OCI-LY3 (cell line): ENCODE results near the gene PTPRN2.

ENCODE experiments used
- EZH2phosphoT487 ChIP-seq: fragments of 200-600 bp; shearing (Covaris generic); IDR thresholded peaks from 2 replicates; pipeline ENCODE4 v1.6.1; 2018; ENCODE audit warnings: antibody characterized with exemption, mixed run types, low read depth
- TF ChIP-seq, protein P1 (sequence below): fragments of 200-600, 300-600 bp; sonication (generic); IDR thresholded peaks from 2 replicates; pipeline ENCODE4 v1.5.1; 2014; ENCODE audit warnings: antibody characterized with exemption, low read length, low read depth

DNA sequence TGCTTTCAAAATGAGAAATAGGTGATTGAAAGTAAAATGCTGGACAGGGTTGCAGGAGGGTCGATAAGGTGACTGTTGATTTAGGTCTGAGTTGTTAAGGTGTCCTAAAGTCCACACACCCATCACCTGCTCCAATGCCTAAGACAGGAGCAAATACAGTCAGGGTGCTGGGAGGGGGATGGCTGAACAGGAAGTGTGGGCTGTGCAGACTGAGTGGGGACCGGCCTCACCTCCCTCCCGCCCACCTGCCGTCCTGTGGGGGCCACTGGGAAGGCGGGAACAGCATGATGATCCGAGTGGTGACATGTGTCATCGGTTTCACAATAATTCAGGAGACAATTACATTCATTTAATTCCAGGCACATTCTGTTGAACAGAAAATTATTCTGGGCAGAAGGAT, 990.1 kb downstream of the PTPRN2 start:
- TF ChIP-seq, protein P1, sequence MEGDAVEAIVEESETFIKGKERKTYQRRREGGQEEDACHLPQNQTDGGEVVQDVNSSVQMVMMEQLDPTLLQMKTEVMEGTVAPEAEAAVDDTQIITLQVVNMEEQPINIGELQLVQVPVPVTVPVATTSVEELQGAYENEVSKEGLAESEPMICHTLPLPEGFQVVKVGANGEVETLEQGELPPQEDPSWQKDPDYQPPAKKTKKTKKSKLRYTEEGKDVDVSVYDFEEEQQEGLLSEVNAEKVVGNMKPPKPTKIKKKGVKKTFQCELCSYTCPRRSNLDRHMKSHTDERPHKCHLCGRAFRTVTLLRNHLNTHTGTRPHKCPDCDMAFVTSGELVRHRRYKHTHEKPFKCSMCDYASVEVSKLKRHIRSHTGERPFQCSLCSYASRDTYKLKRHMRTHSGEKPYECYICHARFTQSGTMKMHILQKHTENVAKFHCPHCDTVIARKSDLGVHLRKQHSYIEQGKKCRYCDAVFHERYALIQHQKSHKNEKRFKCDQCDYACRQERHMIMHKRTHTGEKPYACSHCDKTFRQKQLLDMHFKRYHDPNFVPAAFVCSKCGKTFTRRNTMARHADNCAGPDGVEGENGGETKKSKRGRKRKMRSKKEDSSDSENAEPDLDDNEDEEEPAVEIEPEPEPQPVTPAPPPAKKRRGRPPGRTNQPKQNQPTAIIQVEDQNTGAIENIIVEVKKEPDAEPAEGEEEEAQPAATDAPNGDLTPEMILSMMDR = no peak
- no peak for TF ChIP-seq EZH2phosphoT487
